Naive B cell (primary cell): ENCODE measurements around the gene VRK3. TPM values are rescaled to one million over a fixed set of nuclear protein-coding genes. Genes with fewer than 3 reads are reported as not detected.
A peak's percentile ranks its signal among the peaks of the same experiment; 100 is the strongest.

ENCODE experiments used
- ATAC-seq, 2 donors: fragments of 150-1000 bp; cut with Tn5 transposase; 2 replicates each; pipeline ENCODE4 v1.10.0; 2021; ENCODE audit warnings: low read depth in 2 of 2, mild to moderate bottlenecking in 2 of 2, moderate library complexity in 2 of 2
- DNase-seq: peaks from one replicate; pipeline ENCODE4 v3.0.0; 2022
- H3K27ac Mint-ChIP-seq, 6 donors: one replicate each; pipeline ENCODE4 v1.8.0; 2020 to 2022; ENCODE audit warnings: mild to moderate bottlenecking in 6 of 6, mixed read lengths in 6 of 6, moderate library complexity in 5 of 6, inconsistent platforms in 2 of 6
- H3K27me3 Mint-ChIP-seq, 3 donors: one replicate each; pipeline ENCODE4 v1.8.0; 2021 to 2022; ENCODE audit warnings: mixed read lengths in 3 of 3, mild to moderate bottlenecking in 1 of 3
- H3K36me3 Mint-ChIP-seq, 2 donors: one replicate each; pipeline ENCODE4 v1.8.0; 2020 to 2022; ENCODE audit warnings: mixed read lengths in 2 of 2, inconsistent platforms in 1 of 2, mild to moderate bottlenecking in 1 of 2
- H3K4me1 Mint-ChIP-seq, 3 donors: one replicate each; pipeline ENCODE4 v1.8.0; 2020 to 2022; ENCODE audit warnings: mixed read lengths in 3 of 3, inconsistent platforms in 1 of 3, mild to moderate bottlenecking in 1 of 3, moderate library complexity in 1 of 3
- H3K4me3 Mint-ChIP-seq, 8 donors: one replicate each; pipeline ENCODE4 v1.8.0; 2020 to 2022; ENCODE audit warnings: mild to moderate bottlenecking in 8 of 8, mixed read lengths in 8 of 8, moderate library complexity in 8 of 8, inconsistent platforms in 2 of 8
- H3K9me3 Mint-ChIP-seq, 7 donors: one replicate each; pipeline ENCODE4 v1.8.0; 2020 to 2022; ENCODE audit warnings: mixed read lengths in 7 of 7, mild to moderate bottlenecking in 5 of 7, inconsistent platforms in 2 of 7, moderate library complexity in 1 of 7
- polyA plus RNA-seq, 6 donors: library from polyadenylated mRNA; unstranded; fragments of 300-500 nt; fragmentation: Illumina TruSeq; gene quantifications; one replicate each; pipeline ENCODE4 v1.2.3, GENCODE V29; 2021; ENCODE audit warnings: low read depth in 6 of 6

The VRK3 gene
- polyA plus RNA-seq, 6 donors from 2014 or later = 78.8 to 121 (median 89.0) TPM

GRCh38 chr19:49927526-49928264, 97.5 kb downstream of the VRK3 start:
- DNase-seq (no peak), ATAC-seq (no peak)
- peaks cover 41 to 50% (median 44%) of the 10 kb centered on the region in 3 donors for H3K4me1 Mint-ChIP-seq
- H3K9me3 Mint-ChIP-seq = peaks cover 0 to 5% (median 0%) of the 10 kb centered on the region in 7 donors
- H3K36me3 Mint-ChIP-seq = no peaks in the 10 kb centered on the region
- H3K27me3 Mint-ChIP-seq = no peaks in the 10 kb centered on the region
- H3K27ac Mint-ChIP-seq = peak overlapping the region; percentile 22 to 98 (median 80)
- peak overlapping the region; percentile 94 to 99 (median 98) for H3K4me3 Mint-ChIP-seq

GRCh38 chr19:49926515-49926914, 98.7 kb downstream of the VRK3 start:
- Mint-ChIP-seq H3K27ac (peak overlapping the region in 1 of 6 donors; percentile 60), H3K4me3 (peak overlapping the region in 2 of 8 donors; percentile 18 to 65), H3K36me3 (no peaks in the 10 kb centered on the region), H3K27me3 (no peaks in the 10 kb centered on the region), H3K4me1 (peaks cover 41 to 58% (median 52%) of the 10 kb centered on the region in 3 donors), H3K9me3 (peaks cover 0 to 5% (median 0%) of the 10 kb centered on the region in 7 donors)
- DNase-seq (no peak), ATAC-seq (no peak)

Other genes with a start within 250 kb of the VRK3 start
- 1 to 10 TPM; 4.7 to 8.4 (median 5.7) TPM for gene FUZ, start 212.1 kb downstream of the VRK3 start, polyA plus RNA-seq
- gene MED25, start 207.1 kb downstream of the VRK3 start, polyA plus RNA-seq = 10 to 100 TPM; 21.2 to 49.7 (median 28.9) TPM
- 10 to 100 TPM; 46.1 to 98.3 (median 60.3) TPM for gene PTOV1, start 174.2 kb downstream of the VRK3 start, polyA plus RNA-seq
- gene PNKP, start 157.8 kb downstream of the VRK3 start, polyA plus RNA-seq = 10 to 100 TPM; 39.4 to 64.9 (median 49.8) TPM
- gene AKT1S1, start 148.0 kb downstream of the VRK3 start, polyA plus RNA-seq = 1 to 10 TPM; 1.5 to 6.0 (median 3.2) TPM
- 10 to 100 TPM; 10.5 to 20.6 (median 12.3) TPM for gene TBC1D17, start 147.7 kb downstream of the VRK3 start, polyA plus RNA-seq
- gene IL4I1, start 128.5 kb downstream of the VRK3 start, polyA plus RNA-seq = 1 to 10 TPM in 1 of 6 donors, under 1 TPM in 1, not detected in 4; 0.66 to 1.2 TPM
- gene ATF5, start 96.2 kb downstream of the VRK3 start, polyA plus RNA-seq = under 1 TPM in 5 of 6 donors, not detected in 1; 0.49 to 0.99 (median 0.71) TPM
- gene NUP62, start 95.9 kb downstream of the VRK3 start, polyA plus RNA-seq = 10 to 100 TPM; 30.3 to 59.2 (median 51.3) TPM
- not detected for gene SIGLEC11, start 64.2 kb downstream of the VRK3 start, polyA plus RNA-seq
- gene ZNF473, start 633 bp upstream of the VRK3 start, polyA plus RNA-seq = 1 to 10 TPM; 3.1 to 8.6 (median 5.4) TPM
- not detected for gene IZUMO2, start 137.9 kb upstream of the VRK3 start, polyA plus RNA-seq
- gene MYH14, start 178.2 kb upstream of the VRK3 start, polyA plus RNA-seq = not detected